ENCODE results near the gene CMBL.
A peak's percentile ranks its signal among the peaks of the same experiment; 100 is the strongest.

The CMBL gene

GRCh38 chr5:10332301-10332700, 24.6 kb upstream of the CMBL start:
- no peak for DNase-seq (ENCODE audit: low read depth)
- TF ChIP-seq CTCF (IDR thresholded peaks at IDR 0.05; ENCODE audit: low read length, missing control alignments): no peak
- H3K4me3 ChIP-seq (replicated peaks; ENCODE audit: low read depth, low read length): no peak overlapping the region

- H3K4me3 ChIP-seq (replicated peaks; ENCODE audit: low read depth, low read length): no peak overlapping the region
- TF ChIP-seq CTCF (IDR thresholded peaks at IDR 0.05; ENCODE audit: low read length, missing control alignments): no peak
- DNase-seq (ENCODE audit: low read depth): peak; percentile 82
Measured at GRCh38 chr5:10331341-10331796, 23.7 kb upstream of the CMBL start.

GRCh38 chr5:10330511-10331230, 23.0 kb upstream of the CMBL start:
- DNase-seq (ENCODE audit: low read depth): no peak
- H3K4me3 ChIP-seq (replicated peaks; ENCODE audit: low read depth, low read length): no peak overlapping the region
- no peak for TF ChIP-seq CTCF (IDR thresholded peaks at IDR 0.05; ENCODE audit: low read length, missing control alignments)

- TF ChIP-seq CTCF (IDR thresholded peaks at IDR 0.05; ENCODE audit: low read length, missing control alignments): no peak
- peak; percentile 81 for DNase-seq (ENCODE audit: low read depth)
- no peak overlapping the region for H3K4me3 ChIP-seq (replicated peaks; ENCODE audit: low read depth, low read length)
Measured at GRCh38 chr5:10329820-10330481, 22.2 kb upstream of the CMBL start.

GRCh38 chr5:10329446-10329819, 21.7 kb upstream of the CMBL start:
- DNase-seq (ENCODE audit: low read depth): no peak
- H3K4me3 ChIP-seq (replicated peaks; ENCODE audit: low read depth, low read length): no peak overlapping the region
- no peak for TF ChIP-seq CTCF (IDR thresholded peaks at IDR 0.05; ENCODE audit: low read length, missing control alignments)

GRCh38 chr5:10328323-10328722, 20.6 kb upstream of the CMBL start:
- no peak for TF ChIP-seq CTCF (IDR thresholded peaks at IDR 0.05; ENCODE audit: low read length, missing control alignments)
- no peak for DNase-seq (ENCODE audit: low read depth)
- no peak overlapping the region for H3K4me3 ChIP-seq (replicated peaks; ENCODE audit: low read depth, low read length)
